ENCODE measurements around the gene FANCL. TPM values are rescaled to one million over a fixed set of nuclear protein-coding genes. Genes with fewer than 3 reads are reported as not detected.

Gene FANCL
- total RNA-seq, 1 experiment from 2014 or later: 34.5 TPM

DNA sequence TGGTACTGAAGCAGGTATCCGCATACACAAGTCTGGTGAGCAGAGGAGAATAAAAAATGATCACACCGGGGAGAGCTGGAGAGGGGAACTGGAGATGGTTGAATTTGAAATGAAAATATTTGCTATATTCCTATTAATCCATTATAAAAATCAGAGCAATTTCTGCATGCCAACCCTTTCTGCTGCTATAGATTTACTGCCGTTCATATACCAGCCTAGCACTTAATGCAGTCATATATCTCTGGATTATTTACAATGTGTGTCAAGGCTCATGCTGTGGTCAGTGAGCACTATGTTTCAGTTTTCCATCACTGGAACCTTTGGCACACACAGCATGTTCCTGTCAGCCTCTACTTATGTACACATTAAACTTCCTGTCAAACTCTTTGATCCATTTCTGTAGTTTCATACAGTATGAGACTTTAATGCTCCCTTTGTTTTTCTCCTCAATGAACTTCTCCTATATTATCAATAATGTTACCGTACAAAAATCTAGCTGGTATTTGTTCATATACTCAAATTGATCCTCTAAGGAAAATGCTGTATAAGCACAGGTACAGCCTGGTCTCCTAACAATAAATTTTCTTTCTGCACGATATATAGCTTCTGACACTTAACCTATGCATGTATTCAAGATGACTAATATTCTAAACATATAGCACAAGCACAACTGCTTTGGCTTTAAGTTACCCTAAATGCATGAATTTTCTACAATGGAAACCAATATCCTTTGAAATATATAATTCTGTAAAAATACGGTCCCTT is 36.7 kb downstream of the FANCL start:
- DNase-seq (ENCODE audit: low read depth, low spot score) (no peak), ATAC-seq (no peak)
- no peak overlapping the region for H3K4me3 ChIP-seq (replicated peaks in 1 of 2; ENCODE audit: low read depth in 1 of 2, low read length in 2 of 2)
- no peak overlapping the region for H3K9ac ChIP-seq (ENCODE audit: low read length)
- H3K27ac ChIP-seq (ENCODE audit: low read depth, low read length): no peak overlapping the region
- H4K20me1 ChIP-seq (ENCODE audit: insufficient read depth): no peaks in the 10 kb centered on the region
- H3K4me2 ChIP-seq (ENCODE audit: low read length): no peak overlapping the region
- peaks cover 33% of the 10 kb centered on the region for H3K79me2 ChIP-seq (ENCODE audit: insufficient read depth, low read length)
- H2AFZ ChIP-seq (ENCODE audit: low read depth, low read length, poor library complexity, severe bottlenecking): no peak overlapping the region
- intact Hi-C loops (cut with micrococcal nuclease): no loop called here
- ChIA-PET POLR2A (no interaction called here), RAD21 (ENCODE audit: low non-redundant PET in 1 of 2, low total read pairs in 2 of 2, uncharacterized antibody in 2 of 2, unreplicated experiment in 2 of 2) (no interaction called here), CTCF (no interaction called here)
- no peaks in the 10 kb centered on the region for H3K9me2 ChIP-seq (ENCODE audit: insufficient read depth)
- no peaks in the 10 kb centered on the region for H3K27me3 ChIP-seq (ENCODE audit: insufficient read depth, low read length)
- H3K36me3 ChIP-seq (ENCODE audit: control insufficient read depth in 1 of 2, insufficient read depth in 2 of 2, low read length in 2 of 2): peaks cover 5 to 7% of the 10 kb centered on the region in 2 experiments; a peak in 2 of 4 replicates
- no peaks in the 10 kb centered on the region for H3K4me1 ChIP-seq (ENCODE audit: control insufficient read depth in 1 of 2, insufficient read depth in 2 of 2, low read length in 2 of 2)
- TF ChIP-seq CTCF (IDR thresholded peaks at IDR 0.05 in 2 of 3, conservative IDR thresholded peaks at IDR 0.05 in 1 of 3; ENCODE audit: borderline replicate concordance in 1 of 3, insufficient read depth in 1 of 3, low read depth in 2 of 3, low read length in 2 of 3): no peak
- TF ChIP-seq ELF1 (IDR thresholded peaks at IDR 0.05; ENCODE audit: borderline replicate concordance, low read depth): no peak
- no peak for TF ChIP-seq ZNF274 (IDR thresholded peaks at IDR 0.05; ENCODE audit: low read depth, low read length)
- no peak for TF ChIP-seq POLR2A (IDR thresholded peaks at IDR 0.05; ENCODE audit: borderline replicate concordance, extremely low read depth, insufficient read depth, insufficient read length)
- TF ChIP-seq EGR1 (IDR thresholded peaks at IDR 0.05; ENCODE audit: low read depth): no peak
- no peak for TF ChIP-seq CBX3 (IDR thresholded peaks at IDR 0.05; ENCODE audit: low read depth)
- TF ChIP-seq SRF (IDR thresholded peaks at IDR 0.05; ENCODE audit: low read depth): no peak
- BruUV-seq (replicated peaks): no TSS peak
- H3K9me3 ChIP-seq (ENCODE audit: control insufficient read depth in 1 of 2, insufficient read depth in 1 of 2, low read depth in 1 of 2, low read length in 2 of 2): no peaks in the 10 kb centered on the region

DNA sequence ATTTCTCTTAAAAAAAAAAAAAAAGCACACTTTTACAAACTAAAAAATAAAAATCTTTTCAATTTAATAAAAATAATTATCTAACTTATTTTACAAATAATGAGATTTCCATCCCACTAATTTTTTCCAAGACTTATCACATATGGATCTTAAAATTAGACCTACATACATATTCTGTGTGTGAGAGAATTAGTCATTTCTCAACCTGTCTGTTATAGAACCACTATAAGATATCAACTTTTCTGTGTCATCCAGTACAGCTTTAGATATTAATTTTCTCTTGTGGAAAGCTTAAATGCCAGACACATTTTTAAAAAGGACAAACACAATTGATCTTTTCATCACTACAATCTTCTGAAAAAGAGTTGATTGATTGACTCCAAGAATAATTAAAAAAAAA is 38.1 kb downstream of the FANCL start:
- no TSS peak for BruUV-seq (replicated peaks)
- Histone ChIP-seq H4K20me1 (ENCODE audit: insufficient read depth) (no peaks in the 10 kb centered on the region), H3K4me2 (ENCODE audit: low read length) (no peak overlapping the region), H3K9ac (ENCODE audit: low read length) (no peak overlapping the region), H3K9me3 (ENCODE audit: control insufficient read depth in 1 of 2, insufficient read depth in 1 of 2, low read depth in 1 of 2, low read length in 2 of 2) (no peaks in the 10 kb centered on the region), H2AFZ (ENCODE audit: low read depth, low read length, poor library complexity, severe bottlenecking) (no peak overlapping the region), H3K4me3 (replicated peaks in 1 of 2; ENCODE audit: low read depth in 1 of 2, low read length in 2 of 2) (no peak overlapping the region), H3K79me2 (ENCODE audit: insufficient read depth, low read length) (peaks cover 22% of the 10 kb centered on the region), H3K4me1 (ENCODE audit: control insufficient read depth in 1 of 2, insufficient read depth in 2 of 2, low read length in 2 of 2) (no peaks in the 10 kb centered on the region), H3K27ac (ENCODE audit: low read depth, low read length) (no peak overlapping the region), H3K27me3 (ENCODE audit: insufficient read depth, low read length) (no peaks in the 10 kb centered on the region), H3K36me3 (ENCODE audit: control insufficient read depth in 1 of 2, insufficient read depth in 2 of 2, low read length in 2 of 2) (peaks cover 7 to 9% of the 10 kb centered on the region in 2 experiments; a peak in 2 of 4 replicates), H3K9me2 (ENCODE audit: insufficient read depth) (no peaks in the 10 kb centered on the region)
- intact Hi-C loops (cut with micrococcal nuclease): no loop called here
- POLR2A ChIA-PET: no interaction called here
- RAD21 ChIA-PET (ENCODE audit: low non-redundant PET in 1 of 2, low total read pairs in 2 of 2, uncharacterized antibody in 2 of 2, unreplicated experiment in 2 of 2): no interaction called here
- CTCF ChIA-PET: no interaction called here
- TF ChIP-seq EZH2 (IDR thresholded peaks at IDR 0.05): no peak
- TF ChIP-seq ELF1 (IDR thresholded peaks at IDR 0.05; ENCODE audit: borderline replicate concordance, low read depth): no peak
- TF ChIP-seq CBX3 (IDR thresholded peaks at IDR 0.05; ENCODE audit: low read depth): no peak
- TF ChIP-seq YY1 (IDR thresholded peaks at IDR 0.05; ENCODE audit: extremely low read depth, insufficient replicate concordance, low read depth, low read length): no peak
- TF ChIP-seq FOSL1 (IDR thresholded peaks at IDR 0.05; ENCODE audit: low read depth): no peak
- TF ChIP-seq SP1 (IDR thresholded peaks at IDR 0.05; ENCODE audit: low read depth): no peak
- no peak for ATAC-seq
- no peak for DNase-seq (ENCODE audit: low read depth, low spot score)
